GM12878 (cell line): Measurements from ENCODE around the gene POLG.

ENCODE experiments used
- BRCA1 ChIP-seq: IDR thresholded peaks from 2 replicates; pipeline ENCODE4 v1.6.1; 2011; ENCODE audit warnings: low read depth, low read length, improper control_type of control experiment
- CEBPB ChIP-seq, 2 experiments: fragments of 150-350 bp in 1 of 2; IDR thresholded peaks; 2 replicates each; pipeline ENCODE4 v1.6.1; 2012 to 2014; ENCODE audit warnings: low read depth in 2 of 2, low read length in 2 of 2, borderline replicate concordance in 1 of 2, inconsistent platforms in 1 of 2
- CTCF ChIP-seq, 3 experiments: IDR thresholded peaks in 2 of 3; conservative IDR thresholded peaks in 1 of 3; 2 replicates each; pipeline ENCODE4 v1.5.1; 2011; ENCODE audit warnings: low read depth in 3 of 3, low read length in 3 of 3, mild to moderate bottlenecking in 3 of 3, control low read depth in 2 of 3, moderate library complexity in 2 of 3, inconsistent platforms in 1 of 3, mixed read lengths in 1 of 3; ENCODE audit not compliant: control insufficient read depth in 2 of 3, insufficient read depth in 1 of 3; ENCODE audit errors: extremely low read depth in 1 of 3
- EED ChIP-seq: sonication (generic); IDR thresholded peaks from 2 replicates; pipeline ENCODE4 v1.6.1; 2016; ENCODE audit warnings: antibody characterized with exemption, low read depth
- EGR1 ChIP-seq, 2 experiments: IDR thresholded peaks; 1 replicate in 1 of 2; 2 replicates in 1 of 2; pipeline ENCODE4 v1.6.1; 2011 to 2012; ENCODE audit warnings: low read depth in 2 of 2, low read length in 2 of 2, borderline replicate concordance in 1 of 2, mild to moderate bottlenecking in 1 of 2, moderate library complexity in 1 of 2
- EZH2 ChIP-seq: IDR thresholded peaks from 2 replicates; pipeline ENCODE4 v1.6.1; 2012; ENCODE audit warnings: low read depth, mild to moderate bottlenecking, control low read depth, inconsistent platforms, low read length, borderline replicate concordance; ENCODE audit not compliant: control insufficient read depth
- PAX8 ChIP-seq: fragments of 450-650 bp; IDR thresholded peaks from 2 replicates; pipeline ENCODE4 v1.6.1; 2017; ENCODE audit warnings: mild to moderate bottlenecking, moderate library complexity
- SPI1 ChIP-seq: IDR thresholded peaks from 2 replicates; pipeline ENCODE4 v1.6.1; 2011; ENCODE audit warnings: low read depth, mild to moderate bottlenecking, low read length, moderate library complexity, borderline replicate concordance; ENCODE audit not compliant: insufficient read depth

GRCh38 chr15:89320200-89320599 is 14.4 kb downstream of the POLG start:
- TF ChIP-seq PAX8: no peak
- TF ChIP-seq CEBPB (IDR thresholded peaks at IDR 0.05; ENCODE audit: borderline replicate concordance in 1 of 2, low read depth in 2 of 2, low read length in 2 of 2): no peak
- TF ChIP-seq EGR1 (IDR thresholded peaks at IDR 0.05; ENCODE audit: borderline replicate concordance in 1 of 2, low read depth in 2 of 2, low read length in 2 of 2): no peak
- no peak for TF ChIP-seq CTCF (IDR thresholded peaks at IDR 0.05 in 2 of 3, conservative IDR thresholded peaks at IDR 0.05 in 1 of 3; ENCODE audit: control insufficient read depth in 2 of 3, extremely low read depth in 1 of 3, insufficient read depth in 1 of 3, low read depth in 3 of 3, low read length in 3 of 3)
- TF ChIP-seq BRCA1: no peak
- no peak for TF ChIP-seq EZH2
- TF ChIP-seq SPI1: no peak
- no peak for TF ChIP-seq EED
